Effector memory CD8-positive, alpha-beta T cell (primary cell): ENCODE results near the gene AGPAT3.

ENCODE experiments used
- ATAC-seq: fragments of 150-1000 bp; cut with Tn5 transposase; replicated peaks from 2 replicates; pipeline ENCODE4 v1.10.0; 2021; ENCODE audit warnings: mild to moderate bottlenecking, moderate library complexity
- DNase-seq, 3 experiments: peaks; one replicate each; pipeline ENCODE4 v3.0.0; 2021
- H3K27ac Mint-ChIP-seq, 2 donors: one replicate each; pipeline ENCODE4 v1.8.0; 2022; ENCODE audit warnings: mild to moderate bottlenecking in 2 of 2, mixed read lengths in 2 of 2, moderate library complexity in 2 of 2
- H3K27me3 Mint-ChIP-seq, 2 donors: one replicate each; pipeline ENCODE4 v1.8.0; 2022; ENCODE audit warnings: mixed read lengths in 2 of 2
- H3K36me3 Mint-ChIP-seq: one replicate; pipeline ENCODE4 v1.8.0; 2022; ENCODE audit warnings: mild to moderate bottlenecking, moderate library complexity, mixed read lengths; ENCODE audit not compliant: insufficient read depth
- H3K4me1 Mint-ChIP-seq, 2 donors: one replicate each; pipeline ENCODE4 v1.8.0; 2022; ENCODE audit warnings: low read depth in 2 of 2, mixed read lengths in 2 of 2
- H3K4me3 Mint-ChIP-seq, 2 donors: one replicate each; pipeline ENCODE4 v1.8.0; 2022; ENCODE audit warnings: mild to moderate bottlenecking in 2 of 2, mixed read lengths in 2 of 2, moderate library complexity in 2 of 2
- H3K9me3 Mint-ChIP-seq, 2 donors: one replicate each; pipeline ENCODE4 v1.8.0; 2022; ENCODE audit warnings: mixed read lengths in 2 of 2

Gene AGPAT3

GRCh38 chr21:43903451-43904091, 38.5 kb downstream of the AGPAT3 start:
- H3K36me3 Mint-ChIP-seq: peaks cover 28% of the 10 kb centered on the region
- H3K4me1 Mint-ChIP-seq: peaks cover 26 to 47% of the 10 kb centered on the region in 2 donors
- no peak overlapping the region for H3K4me3 Mint-ChIP-seq
- no peaks in the 10 kb centered on the region for H3K9me3 Mint-ChIP-seq
- no peak overlapping the region for H3K27ac Mint-ChIP-seq
- DNase-seq (no peak), ATAC-seq (no peak)
- H3K27me3 Mint-ChIP-seq: no peaks in the 10 kb centered on the region

- H3K27me3 Mint-ChIP-seq: no peaks in the 10 kb centered on the region
- no peak for ATAC-seq
- no peaks in the 10 kb centered on the region for H3K9me3 Mint-ChIP-seq
- peak overlapping the region in 1 of 2 donors; percentile 68 for H3K27ac Mint-ChIP-seq
- peaks cover 24 to 45% of the 10 kb centered on the region in 2 donors for H3K4me1 Mint-ChIP-seq
- peaks cover 31% of the 10 kb centered on the region for H3K36me3 Mint-ChIP-seq
- DNase-seq: no peak
- H3K4me3 Mint-ChIP-seq: no peak overlapping the region
These were observed 39.3 kb downstream of the AGPAT3 start for GRCh38 chr21:43904331-43904781.

- Mint-ChIP-seq H3K9me3 (no peaks in the 10 kb centered on the region), H3K4me1 (peaks cover 22 to 43% of the 10 kb centered on the region in 2 donors), H3K27me3 (no peaks in the 10 kb centered on the region), H3K27ac (peak overlapping the region in 1 of 2 donors; percentile 17), H3K4me3 (no peak overlapping the region), H3K36me3 (peaks cover 31% of the 10 kb centered on the region)
- DNase-seq: no peak
- ATAC-seq: no peak
These were observed 40.9 kb downstream of the AGPAT3 start for GRCh38 chr21:43905726-43906455.

- H3K4me1 Mint-ChIP-seq: peaks cover 26 to 35% of the 10 kb centered on the region in 2 donors
These were observed 41.8 kb downstream of the AGPAT3 start for GRCh38 chr21:43906585-43907370.

GRCh38 chr21:43907751-43908150, 42.7 kb downstream of the AGPAT3 start:
- peaks cover 29% of the 10 kb centered on the region for H3K36me3 Mint-ChIP-seq
- DNase-seq: no peak
- ATAC-seq: no peak
- H3K27ac Mint-ChIP-seq: no peak overlapping the region
- peaks cover 3 to 7% of the 10 kb centered on the region in 2 donors for H3K9me3 Mint-ChIP-seq
- no peaks in the 10 kb centered on the region for H3K27me3 Mint-ChIP-seq
- no peak overlapping the region for H3K4me3 Mint-ChIP-seq
- H3K4me1 Mint-ChIP-seq: peaks cover 23 to 39% of the 10 kb centered on the region in 2 donors

More at GRCh38 chr21:43906585-43907370, 41.8 kb downstream of the AGPAT3 start:
- H3K27me3 Mint-ChIP-seq: no peaks in the 10 kb centered on the region
- H3K27ac Mint-ChIP-seq: no peak overlapping the region
- no peak overlapping the region for H3K4me3 Mint-ChIP-seq
- DNase-seq (no peak), ATAC-seq (no peak)
- H3K36me3 Mint-ChIP-seq: peaks cover 31% of the 10 kb centered on the region
- H3K9me3 Mint-ChIP-seq: no peaks in the 10 kb centered on the region

- peaks cover 3 to 8% of the 10 kb centered on the region in 2 donors for H3K9me3 Mint-ChIP-seq
- ATAC-seq (no peak), DNase-seq (no peak)
- H3K4me3 Mint-ChIP-seq: no peak overlapping the region
- peaks cover 25% of the 10 kb centered on the region for H3K36me3 Mint-ChIP-seq
- H3K4me1 Mint-ChIP-seq: peaks cover 19 to 36% of the 10 kb centered on the region in 2 donors
- no peaks in the 10 kb centered on the region for H3K27me3 Mint-ChIP-seq
- H3K27ac Mint-ChIP-seq: no peak overlapping the region
These were observed 43.1 kb downstream of the AGPAT3 start for GRCh38 chr21:43908167-43908566.

GRCh38 chr21:43909741-43910400, 44.8 kb downstream of the AGPAT3 start:
- Mint-ChIP-seq H3K27ac (peak overlapping the region in 1 of 2 donors; percentile 57), H3K9me3 (peaks cover 3 to 8% of the 10 kb centered on the region in 2 donors), H3K27me3 (no peaks in the 10 kb centered on the region), H3K4me1 (peaks cover 17 to 32% of the 10 kb centered on the region in 2 donors), H3K36me3 (peaks cover 15% of the 10 kb centered on the region), H3K4me3 (no peak overlapping the region)
- ATAC-seq (no peak), DNase-seq (no peak)

- Mint-ChIP-seq H3K4me1 (peaks cover 17 to 32% of the 10 kb centered on the region in 2 donors), H3K27ac (no peak overlapping the region), H3K4me3 (no peak overlapping the region), H3K36me3 (peaks cover 14% of the 10 kb centered on the region), H3K9me3 (peaks cover 3 to 8% of the 10 kb centered on the region in 2 donors), H3K27me3 (no peaks in the 10 kb centered on the region)
- ATAC-seq (no peak), DNase-seq (no peak)
These were observed 45.4 kb downstream of the AGPAT3 start for GRCh38 chr21:43910460-43910859.

GRCh38 chr21:43911015-43911934, 46.3 kb downstream of the AGPAT3 start:
- H3K36me3 Mint-ChIP-seq: peaks cover 10% of the 10 kb centered on the region
- no peak overlapping the region for H3K4me3 Mint-ChIP-seq
- ATAC-seq (no peak), DNase-seq (no peak)
- no peak overlapping the region for H3K27ac Mint-ChIP-seq
- no peaks in the 10 kb centered on the region for H3K27me3 Mint-ChIP-seq
- peaks cover 17 to 29% of the 10 kb centered on the region in 2 donors for H3K4me1 Mint-ChIP-seq
- peaks cover 3 to 8% of the 10 kb centered on the region in 2 donors for H3K9me3 Mint-ChIP-seq

- Mint-ChIP-seq H3K27ac (no peak overlapping the region), H3K9me3 (peaks cover 3 to 8% of the 10 kb centered on the region in 2 donors), H3K4me1 (peaks cover 22 to 34% of the 10 kb centered on the region in 2 donors), H3K27me3 (no peaks in the 10 kb centered on the region), H3K36me3 (peaks cover 16% of the 10 kb centered on the region), H3K4me3 (no peak overlapping the region)
- DNase-seq (no peak), ATAC-seq (no peak)
These were observed 47.0 kb downstream of the AGPAT3 start for GRCh38 chr21:43911935-43912487.

GRCh38 chr21:43912500-43912899, 47.5 kb downstream of the AGPAT3 start:
- H3K4me3 Mint-ChIP-seq: no peak overlapping the region
- peaks cover 3 to 8% of the 10 kb centered on the region in 2 donors for H3K9me3 Mint-ChIP-seq
- H3K36me3 Mint-ChIP-seq: peaks cover 16% of the 10 kb centered on the region
- no peak for ATAC-seq
- peaks cover 27 to 38% of the 10 kb centered on the region in 2 donors for H3K4me1 Mint-ChIP-seq
- H3K27me3 Mint-ChIP-seq: no peaks in the 10 kb centered on the region
- no peak for DNase-seq
- H3K27ac Mint-ChIP-seq: no peak overlapping the region

GRCh38 chr21:43912910-43913309, 47.9 kb downstream of the AGPAT3 start:
- Mint-ChIP-seq H3K27ac (no peak overlapping the region), H3K9me3 (peaks cover 3 to 8% of the 10 kb centered on the region in 2 donors), H3K4me1 (peaks cover 28 to 39% of the 10 kb centered on the region in 2 donors), H3K36me3 (peaks cover 19% of the 10 kb centered on the region), H3K27me3 (no peaks in the 10 kb centered on the region), H3K4me3 (no peak overlapping the region)
- no peak for DNase-seq
- ATAC-seq: no peak
